Subcutaneous adipose tissue (tissue), 4 donors: ENCODE results near the gene ALDH1A3. TPM values are rescaled to one million over a fixed set of nuclear protein-coding genes. Genes with fewer than 3 reads are reported as not detected.

ENCODE experiments used
- small RNA-seq: library from RNA; depleted of rRNA; stranded (forward); fragments of <200 nt; gene quantifications from one replicate; pipeline ENCODE3, GENCODE V24; 2016
- total RNA-seq, 4 donors: library from RNA; depleted of rRNA; stranded (reverse); fragments of >200 nt; gene quantifications; one replicate each; pipeline ENCODE4 v1.1.0, GENCODE V29; 2016
- TF ChIP-seq, protein P1 (sequence below): fragments of 450-650 bp; IDR thresholded peaks from one replicate; pipeline ENCODE4 v1.5.1; 2016; ENCODE audit warnings: low read depth, mild to moderate bottlenecking, control low read depth, antibody characterized with exemption, moderate library complexity

Gene ALDH1A3
- total RNA-seq, 4 donors from 2014 or later, result 9.6 to 54.3 (median 36.6) TPM

DNA sequence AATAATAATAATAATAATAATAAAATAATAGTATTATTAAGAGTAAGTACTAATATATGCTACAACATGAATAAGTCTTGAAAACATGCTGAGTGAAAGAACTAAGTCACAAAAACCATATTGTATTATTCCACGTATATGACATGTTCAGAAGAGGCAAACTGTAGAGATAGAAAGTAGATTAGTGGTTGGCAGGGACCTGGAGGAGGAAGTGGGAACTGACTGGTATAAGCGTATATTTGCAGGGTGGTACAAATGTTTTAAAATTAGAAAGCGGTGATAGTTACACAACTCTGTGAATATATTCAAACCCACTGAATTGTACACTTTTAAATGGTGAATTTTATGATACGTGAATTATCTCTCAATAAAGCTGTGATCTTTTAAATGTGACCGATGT is 72.3 kb downstream of the ALDH1A3 start:
- TF ChIP-seq, protein P1, sequence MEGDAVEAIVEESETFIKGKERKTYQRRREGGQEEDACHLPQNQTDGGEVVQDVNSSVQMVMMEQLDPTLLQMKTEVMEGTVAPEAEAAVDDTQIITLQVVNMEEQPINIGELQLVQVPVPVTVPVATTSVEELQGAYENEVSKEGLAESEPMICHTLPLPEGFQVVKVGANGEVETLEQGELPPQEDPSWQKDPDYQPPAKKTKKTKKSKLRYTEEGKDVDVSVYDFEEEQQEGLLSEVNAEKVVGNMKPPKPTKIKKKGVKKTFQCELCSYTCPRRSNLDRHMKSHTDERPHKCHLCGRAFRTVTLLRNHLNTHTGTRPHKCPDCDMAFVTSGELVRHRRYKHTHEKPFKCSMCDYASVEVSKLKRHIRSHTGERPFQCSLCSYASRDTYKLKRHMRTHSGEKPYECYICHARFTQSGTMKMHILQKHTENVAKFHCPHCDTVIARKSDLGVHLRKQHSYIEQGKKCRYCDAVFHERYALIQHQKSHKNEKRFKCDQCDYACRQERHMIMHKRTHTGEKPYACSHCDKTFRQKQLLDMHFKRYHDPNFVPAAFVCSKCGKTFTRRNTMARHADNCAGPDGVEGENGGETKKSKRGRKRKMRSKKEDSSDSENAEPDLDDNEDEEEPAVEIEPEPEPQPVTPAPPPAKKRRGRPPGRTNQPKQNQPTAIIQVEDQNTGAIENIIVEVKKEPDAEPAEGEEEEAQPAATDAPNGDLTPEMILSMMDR, result no peak

DNA sequence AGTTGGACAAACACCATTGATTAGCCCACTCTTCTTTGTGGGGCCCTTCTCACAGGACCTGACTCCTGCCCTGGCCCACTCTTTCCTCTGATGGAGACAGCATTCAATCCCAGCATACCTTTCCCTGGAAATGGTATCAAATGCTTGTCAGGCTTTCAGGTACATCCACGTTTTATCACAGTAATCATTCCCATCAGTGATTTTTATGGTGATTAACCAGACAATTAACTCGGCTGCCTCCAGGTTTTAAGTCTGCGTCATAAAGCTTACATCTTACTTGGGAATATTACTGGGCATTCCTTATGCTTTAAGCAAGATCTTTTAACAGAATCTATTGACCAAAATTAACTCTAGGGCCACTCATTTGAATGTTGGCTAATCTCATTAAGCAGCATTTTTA is 72.9 kb downstream of the ALDH1A3 start:
- TF ChIP-seq, protein P1, result no peak

DNA sequence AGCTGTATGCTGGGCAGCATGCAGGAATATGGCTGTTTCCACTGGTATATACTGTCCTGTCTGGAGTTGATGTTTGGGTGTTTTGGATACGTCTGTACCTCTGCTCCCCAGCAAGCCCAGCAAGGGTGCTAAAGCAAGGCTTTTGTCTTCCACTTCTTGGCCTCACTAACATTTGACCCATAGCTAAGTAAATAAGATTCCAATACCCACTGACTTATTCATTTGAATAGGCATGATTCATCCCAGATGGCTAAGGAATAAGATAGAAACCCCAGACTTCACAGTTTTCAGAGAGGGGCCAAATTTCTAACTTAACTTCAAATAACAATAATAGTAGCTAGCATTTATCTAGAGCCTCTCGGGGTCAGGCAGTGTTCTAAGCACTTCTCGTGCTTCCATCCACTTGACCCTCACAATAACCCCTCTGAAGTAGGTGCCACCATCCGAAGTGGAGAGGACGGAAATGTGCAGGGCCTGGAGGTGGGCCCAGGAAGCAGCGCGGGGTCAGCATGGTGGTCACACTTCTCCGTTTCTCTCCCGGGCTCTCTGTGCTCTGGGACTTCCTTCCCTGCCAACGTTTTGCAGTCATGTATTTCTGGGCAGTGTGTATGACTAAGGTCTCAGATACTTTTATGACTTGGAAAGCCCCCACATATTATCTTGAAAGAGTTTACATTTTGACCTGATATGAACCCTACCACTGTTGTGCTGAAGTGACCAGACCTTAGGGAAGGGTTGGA is 78.9 kb downstream of the ALDH1A3 start:
- TF ChIP-seq, protein P1, result no peak

DNA sequence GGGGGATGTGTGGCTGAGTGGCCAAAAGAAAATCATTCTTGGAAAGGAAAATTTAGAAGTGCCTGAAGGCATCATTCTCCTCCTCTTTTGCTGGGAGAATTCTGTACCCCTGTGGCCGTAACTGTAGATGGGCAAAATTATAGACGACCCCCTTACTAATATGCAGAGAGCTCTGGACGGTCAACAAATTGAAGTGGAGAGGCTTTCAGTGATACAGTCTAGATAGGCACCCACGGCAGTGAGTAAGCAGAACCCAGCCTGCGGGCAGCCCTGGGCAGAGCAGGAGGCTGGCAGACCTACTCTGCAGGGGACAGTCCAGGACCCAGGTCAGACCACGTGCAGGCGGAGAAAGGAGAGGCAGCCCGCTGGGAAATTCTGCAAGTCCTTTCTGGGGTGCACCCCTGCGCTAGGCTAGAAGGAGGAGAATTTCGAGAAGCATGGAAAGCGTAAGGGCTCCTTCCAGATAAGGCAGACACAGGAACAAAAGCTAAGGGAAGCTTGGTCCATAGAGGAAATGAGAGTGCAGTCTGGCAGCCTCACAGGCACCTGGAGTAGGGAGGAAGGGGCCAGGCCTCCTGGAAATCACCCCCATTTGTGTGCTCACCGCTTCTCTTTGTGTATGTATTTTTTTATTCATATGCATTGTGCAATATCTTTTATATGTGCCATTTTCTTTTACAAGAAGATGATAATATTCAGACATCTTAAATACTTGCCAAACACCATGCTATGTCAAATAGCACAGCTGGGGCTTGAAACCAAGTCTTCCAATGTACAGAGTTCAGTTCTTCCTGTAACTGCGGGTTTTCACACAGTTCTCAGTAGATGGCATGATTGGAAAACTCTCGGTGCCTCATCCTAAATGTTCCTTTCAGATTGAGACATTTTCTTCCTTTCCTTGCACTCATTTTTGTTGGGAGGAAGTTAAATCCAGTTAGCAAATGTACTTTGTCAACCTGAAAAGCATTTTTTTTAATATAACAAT is 79.7 kb downstream of the ALDH1A3 start:
- TF ChIP-seq, protein P1, result no peak

Small RNAs within 50 kb of the gene (small RNA-seq; reads per million reads assigned to genes)
- not detected for gene AC015712.3

Other genes with a start within 250 kb of the ALDH1A3 start
- 10 to 100 TPM in 3 of 4 donors, 1 to 10 TPM in 1; 9.6 to 21.6 (median 17.3) TPM for gene LRRK1, start 39.5 kb downstream of the ALDH1A3 start, total RNA-seq